ENCODE measurements around the gene URAD.
"Not testable (repeated sequence)": the region's sequence is repeated elsewhere in the genome, so short reads cannot be mapped to it uniquely, and the experiment has no call there.

The URAD gene

DNA sequence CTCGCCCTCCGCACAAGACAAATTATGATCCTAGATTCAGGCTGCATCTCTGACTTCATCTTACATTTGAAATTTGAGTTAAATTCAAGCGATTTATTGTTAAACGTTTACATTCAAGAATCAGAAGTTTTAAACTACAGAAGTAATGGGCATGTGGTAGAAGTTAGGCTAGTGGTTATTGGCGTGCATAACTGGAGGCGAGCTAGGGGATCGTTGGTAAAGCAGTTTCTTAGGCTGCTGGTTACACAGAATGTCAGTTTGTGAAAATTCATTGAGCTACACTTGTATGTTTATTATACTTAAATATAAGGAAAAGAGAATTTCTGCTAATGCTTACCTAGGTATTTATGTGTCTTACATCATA is 18.6 kb downstream of the URAD start:
- DNase-seq, result no peak

DNA sequence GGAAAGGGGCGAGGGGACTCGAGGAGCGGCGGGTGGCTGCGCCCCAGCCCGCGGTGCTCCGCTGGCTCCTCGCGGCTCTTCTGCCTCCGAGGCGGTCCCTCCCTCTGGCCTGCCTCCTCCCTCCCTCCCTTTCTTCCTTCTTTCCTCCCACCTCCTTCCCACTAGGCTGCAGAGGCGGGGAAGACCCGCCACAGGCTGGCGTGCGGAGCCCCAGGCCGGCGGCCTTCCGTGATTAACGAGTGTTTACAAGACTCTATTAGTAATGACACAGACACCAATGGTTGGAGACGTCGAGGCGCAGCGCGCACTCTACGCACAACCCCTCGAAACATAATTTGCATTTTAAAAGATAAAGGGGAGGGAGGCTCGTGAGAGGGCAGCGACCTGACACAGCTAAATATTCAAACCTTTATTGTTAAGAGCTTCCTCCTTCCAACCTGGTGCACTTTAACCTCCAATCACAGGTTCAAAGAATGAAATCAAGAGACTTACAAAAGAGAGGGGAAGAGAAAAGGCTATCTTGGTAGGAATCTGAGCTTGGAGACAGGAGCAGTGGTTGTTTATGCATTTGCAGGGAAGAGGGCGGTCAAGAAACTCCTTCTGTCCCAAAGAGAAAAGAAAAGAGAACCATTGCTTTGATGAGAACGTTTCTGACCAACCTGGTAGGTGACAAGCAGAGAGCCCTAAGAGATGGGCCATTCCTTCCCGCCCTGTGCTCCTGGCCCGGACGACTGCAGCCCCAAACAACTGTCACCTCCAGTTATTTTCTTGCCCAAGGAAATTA is 19.2 kb downstream of the URAD start, which contains the start of gene CDX2:
TSS of gene CDX2 (minus strand) at position 234 of the 784 bp plus-strand sequence. CDS start 309 bp downstream, outside the sequence.
- DNase-seq, result no peak

DNA sequence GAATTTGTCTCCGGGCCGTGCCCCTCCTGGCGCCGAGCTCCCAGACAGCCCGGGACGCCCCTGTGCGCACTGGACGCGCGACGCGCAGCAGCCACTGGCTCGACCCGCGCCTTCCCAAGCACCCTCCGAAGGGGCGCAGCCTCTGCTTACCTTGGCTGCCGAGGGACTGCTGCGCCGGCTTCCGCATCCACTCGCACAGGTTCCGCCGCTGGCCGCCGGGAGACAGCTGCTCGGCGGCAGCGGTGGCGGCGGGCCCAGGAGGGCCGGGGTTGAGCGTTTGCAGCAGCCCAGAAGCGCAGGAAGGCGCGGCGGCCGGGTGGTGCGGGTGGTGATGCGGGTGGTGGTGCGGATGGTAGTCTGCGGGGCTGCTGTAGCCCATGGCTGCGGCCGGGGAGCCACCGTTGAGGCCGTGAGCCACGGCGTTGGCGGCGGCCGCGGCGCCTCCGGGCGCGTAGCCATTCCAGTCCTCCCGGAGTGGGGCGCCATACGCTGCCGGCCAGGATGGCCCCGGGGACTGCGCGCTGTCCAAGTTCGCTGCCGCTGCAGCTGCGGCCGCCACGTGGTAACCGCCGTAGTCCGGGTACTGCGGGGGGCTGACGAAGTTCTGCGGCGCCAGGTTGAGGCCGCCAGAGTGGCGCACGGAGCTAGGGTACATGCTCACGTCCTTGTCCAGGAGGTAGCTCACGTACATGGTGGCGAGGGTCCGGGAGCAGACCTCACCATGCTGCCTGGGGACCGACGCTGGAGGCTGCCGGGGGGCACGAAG is 20.0 kb downstream of the URAD start:
- no peak for DNase-seq

GRCh38 chr13:27967736-27968315 is 20.7 kb downstream of the URAD start:
- no peak for DNase-seq

DNA sequence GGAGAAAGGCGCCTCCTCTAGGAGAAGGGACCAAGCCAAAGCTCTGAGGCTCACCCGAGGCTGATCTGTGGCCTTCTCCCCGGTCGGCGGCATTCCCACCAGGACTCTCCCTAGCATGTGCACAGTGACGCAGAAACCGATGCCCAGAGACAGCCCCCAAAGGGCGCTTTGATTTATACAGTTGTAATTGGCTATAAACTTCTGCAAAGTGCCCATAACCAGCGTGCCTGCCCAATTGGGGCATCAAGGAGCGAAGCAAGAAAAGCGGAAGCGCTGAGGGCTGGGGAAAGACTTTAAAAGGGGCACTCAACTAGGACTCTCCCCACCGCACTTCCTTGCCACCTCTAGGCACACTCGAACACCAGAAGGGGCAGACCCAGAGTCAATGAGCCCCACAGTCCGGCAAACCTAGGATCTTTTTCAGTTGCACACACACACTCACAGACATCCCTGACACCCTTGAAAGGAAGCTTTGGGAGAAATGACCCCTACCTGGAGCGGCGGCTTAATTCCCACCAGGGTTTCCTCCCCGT is 21.2 kb downstream of the URAD start:
- DNase-seq, result no peak

- DNase-seq, result no peak
These were observed 21.8 kb downstream of the URAD start for GRCh38 chr13:27966641-27967202.

GRCh38 chr13:27965740-27966640 is 22.5 kb downstream of the URAD start:
- no peak for DNase-seq

DNA sequence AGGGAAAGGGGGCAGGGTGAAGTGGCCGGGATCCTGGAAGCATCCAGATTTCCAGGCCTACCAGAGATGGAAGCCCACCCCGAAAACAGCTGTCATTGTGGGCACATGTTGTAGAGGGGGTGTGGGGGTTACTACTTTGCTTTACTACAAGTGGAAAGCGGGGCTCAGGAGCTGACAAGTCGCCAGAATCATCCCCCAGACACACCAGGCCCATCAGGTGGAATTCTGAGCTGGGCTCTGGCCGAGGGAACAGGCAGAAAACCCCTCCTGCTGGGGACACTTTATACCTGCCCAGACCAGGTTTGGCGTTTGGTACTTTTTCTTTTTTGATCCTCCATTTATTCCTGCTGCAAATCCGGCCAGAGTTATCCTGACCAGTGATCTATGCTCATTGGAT is 23.2 kb downstream of the URAD start:
- no peak for DNase-seq

DNA sequence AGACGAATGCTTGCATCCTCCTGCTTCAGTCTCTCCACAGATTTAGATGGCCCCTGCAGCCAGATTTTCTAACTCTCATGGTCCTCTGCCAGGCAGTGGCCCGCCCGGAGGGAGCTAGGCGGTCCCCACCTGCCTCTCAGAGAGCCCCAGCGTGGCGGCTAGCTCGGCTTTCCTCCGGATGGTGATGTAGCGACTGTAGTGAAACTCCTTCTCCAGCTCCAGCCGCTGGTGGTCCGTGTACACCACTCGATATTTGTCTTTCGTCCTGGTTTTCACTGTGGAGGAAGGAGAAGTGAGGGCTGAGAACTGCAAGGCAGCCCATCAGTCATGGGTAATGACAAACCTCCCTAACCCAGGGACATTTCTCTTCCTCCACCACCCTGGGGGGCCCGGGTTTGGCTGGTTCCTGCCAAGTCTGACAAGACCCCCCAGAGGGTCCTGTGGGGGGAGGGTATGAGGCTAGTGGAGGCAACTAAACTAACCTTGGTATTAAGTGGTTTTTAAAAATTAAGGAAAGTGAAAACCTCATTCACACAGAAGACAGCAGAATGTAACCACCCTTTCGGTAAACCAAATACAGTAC is 23.7 kb downstream of the URAD start:
- no peak for DNase-seq

DNA sequence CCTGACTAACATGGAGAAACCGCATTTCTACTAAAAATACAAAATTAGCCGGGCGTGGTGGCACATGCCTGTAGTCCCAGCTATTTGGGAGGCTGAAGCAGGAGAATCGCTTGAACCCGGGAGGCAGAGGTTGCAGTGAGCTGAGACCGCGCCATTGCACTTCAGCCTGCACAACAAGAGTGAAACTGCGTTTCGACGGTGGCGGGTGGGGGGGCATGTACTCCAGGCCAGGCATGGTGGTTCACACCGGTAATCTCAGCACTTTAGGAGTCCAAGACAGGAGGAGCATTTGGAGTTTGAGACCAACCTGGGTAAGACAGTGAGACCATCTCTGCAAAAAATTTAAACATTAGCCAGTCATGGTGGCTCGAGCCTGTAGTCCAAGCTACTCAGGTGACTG is 24.3 kb downstream of the URAD start:
- not testable (repeated sequence) for DNase-seq

- DNase-seq, result no peak
These were observed 25.0 kb downstream of the URAD start for GRCh38 chr13:27963491-27963890.

DNA sequence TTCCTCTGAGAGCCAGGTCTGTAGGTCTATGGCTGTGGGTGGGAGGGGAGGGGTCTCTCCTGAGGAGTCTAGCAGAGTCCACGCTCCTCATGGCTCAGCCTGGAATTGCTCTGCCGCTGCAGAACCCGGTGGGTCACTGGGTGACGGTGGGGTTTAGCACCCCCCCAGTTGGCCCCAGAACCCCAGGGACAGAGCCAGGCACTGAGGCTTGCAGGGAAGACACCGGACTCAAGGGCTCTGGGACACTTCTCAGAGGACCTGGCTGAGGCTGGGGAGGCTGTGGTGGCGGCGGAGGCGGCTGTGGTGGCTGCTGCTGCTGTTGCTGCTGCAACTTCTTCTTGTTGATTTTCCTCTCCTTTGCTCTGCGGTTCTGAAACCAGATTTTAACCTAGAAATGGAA is 25.5 kb downstream of the URAD start:
- no peak for DNase-seq

GRCh38 chr13:27962128-27962841 is 26.2 kb downstream of the URAD start:
- no peak for DNase-seq

- DNase-seq, result no peak
These were observed 27.0 kb downstream of the URAD start for GRCh38 chr13:27961227-27962085.

DNA sequence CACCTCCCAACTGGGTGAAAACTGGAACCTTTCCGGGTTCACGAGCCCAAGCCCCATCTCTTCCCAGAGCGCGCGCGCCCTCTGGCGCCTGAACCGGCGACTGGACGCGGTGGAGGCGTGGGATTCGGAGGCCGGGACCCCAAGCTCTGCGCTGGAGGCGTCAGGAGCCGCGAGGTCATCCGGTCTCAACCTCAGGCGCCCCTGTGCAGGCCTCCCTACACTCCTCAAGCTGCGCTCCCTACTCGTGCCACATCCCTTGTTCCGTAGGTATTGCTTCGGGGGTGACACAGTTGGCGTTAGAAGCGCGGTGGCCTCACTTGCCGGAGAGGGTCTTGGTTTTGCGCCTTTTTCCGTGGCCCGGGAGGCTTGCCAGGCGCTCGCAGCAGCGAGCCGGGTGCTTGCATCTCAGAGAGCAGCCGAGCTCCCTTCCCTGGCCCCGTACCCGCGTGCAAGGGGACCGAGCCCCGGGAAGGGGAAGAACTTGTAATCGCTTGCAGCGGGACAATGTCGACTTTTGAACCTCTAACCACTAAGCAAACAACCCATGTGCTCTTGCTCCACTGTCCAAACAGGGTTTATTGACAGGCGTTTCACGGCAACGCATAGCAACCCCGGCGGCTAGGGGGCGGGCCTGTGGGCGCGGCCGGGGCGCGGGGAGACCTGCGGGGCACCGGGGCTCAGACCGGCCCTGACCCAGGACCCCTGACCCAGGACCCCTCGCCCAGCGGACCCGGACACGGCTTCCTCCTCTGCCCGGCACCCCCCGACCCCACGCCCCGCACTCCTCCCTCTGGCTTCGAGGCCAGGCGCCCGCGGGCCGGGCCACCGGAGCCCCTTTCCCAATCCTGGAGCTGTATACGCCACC is 27.9 kb downstream of the URAD start:
- DNase-seq, result no peak

DNA sequence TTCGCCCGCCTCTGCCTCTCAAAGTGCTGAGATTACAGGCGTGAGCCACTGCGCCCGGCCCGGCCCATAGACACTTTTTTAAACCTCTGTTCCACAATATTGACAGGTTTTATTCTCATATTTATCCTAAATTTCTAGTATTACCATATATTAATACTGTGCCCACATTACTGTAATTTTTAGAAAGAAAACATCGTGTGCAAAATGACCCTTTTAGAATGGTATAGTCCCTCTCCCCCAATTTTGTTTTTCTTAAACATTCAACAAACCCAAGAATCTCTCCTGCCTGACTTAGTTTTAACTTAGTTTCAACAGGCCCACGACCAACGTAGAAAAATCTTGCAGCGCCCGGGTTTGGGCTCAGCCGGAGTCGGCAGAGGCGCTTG is 28.5 kb downstream of the URAD start:
- no peak for DNase-seq

GRCh38 chr13:27956576-27957300 is 31.8 kb downstream of the URAD start:
- DNase-seq, result no peak

DNA sequence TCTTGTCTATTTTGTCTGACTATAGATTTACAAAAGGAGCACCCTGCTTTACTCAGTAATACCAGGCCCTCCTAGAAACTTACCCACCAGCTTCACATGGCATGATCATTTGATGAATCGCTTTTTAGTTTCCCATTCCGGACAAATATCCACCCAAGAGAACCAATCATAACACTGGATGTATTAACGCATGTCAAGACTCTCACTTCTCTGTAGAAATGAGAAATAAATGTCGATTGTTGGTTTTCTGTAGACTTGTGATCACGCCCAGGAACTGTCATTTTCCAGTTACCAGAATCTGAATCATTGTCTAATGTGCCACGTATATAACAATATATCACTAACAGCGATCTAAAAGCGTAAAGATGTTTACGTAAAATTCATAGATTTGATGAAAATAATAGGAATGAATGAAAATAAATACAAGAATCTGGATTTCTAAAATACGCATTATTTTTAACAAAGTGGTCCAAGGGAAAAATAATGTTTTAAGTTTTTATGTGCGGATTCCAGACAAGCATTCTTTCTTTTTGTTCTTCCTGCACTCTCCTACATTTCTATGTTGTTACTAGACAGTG is 33.4 kb downstream of the URAD start:
- DNase-seq, result no peak
